ENCODE data around the gene REEP6. TPM values are rescaled to one million over a fixed set of nuclear protein-coding genes. Genes with fewer than 3 reads are reported as not detected.

The REEP6 gene
- total RNA-seq, 1 experiment from 2014 or later = 10.5 TPM

GRCh38 chr19:1502433-1503088, 11.6 kb downstream of the REEP6 start:
- H2BK120ac ChIP-seq (ENCODE audit: low read depth, low read length, poor library complexity, severe bottlenecking) = no peak overlapping the region
- H3K27me3 ChIP-seq (ENCODE audit: insufficient read depth, low read length) = no peaks in the 10 kb centered on the region; the same call in 1 of the 2 replicates
- WGBS (ENCODE audit: extremely low coverage, insufficient read length, low lambda C conversion rate) = no CpG with 5 or more reads among the region's 14 CpGs
- H3K4me2 ChIP-seq (ENCODE audit: insufficient read depth, insufficient read length, low read length) = peak overlapping the region; percentile 3
- peaks cover 11% of the 10 kb centered on the region for H3K23me2 ChIP-seq (ENCODE audit: insufficient read length, low read depth, low read length, poor library complexity, severe bottlenecking)
- no peak overlapping the region for H3K14ac ChIP-seq (ENCODE audit: insufficient read depth, low read length)
- peaks cover 7 to 16% of the 10 kb centered on the region in 2 experiments for H3K9me3 Mint-ChIP-seq
- peak overlapping the region in 1 of 2 experiments; percentile 42; a peak in 1 of 5 replicates for H3K4me3 Mint-ChIP-seq
- H2BK5ac ChIP-seq (ENCODE audit: insufficient read length, low read length) = no peak overlapping the region
- no peaks in the 10 kb centered on the region for H3K79me2 ChIP-seq (ENCODE audit: insufficient read depth, low read length)
- H4K91ac ChIP-seq (ENCODE audit: insufficient read length, low read depth, low read length) = no peak overlapping the region
- no peaks in the 10 kb centered on the region for H3K79me1 ChIP-seq (ENCODE audit: insufficient read depth, low read depth, low read length, poor library complexity, severe bottlenecking)
- no peak overlapping the region for H4K5ac ChIP-seq (ENCODE audit: insufficient read length, low read depth, low read length)
- no peak overlapping the region for H3K18ac ChIP-seq (ENCODE audit: insufficient read length, low read depth, low read length)
- no peak overlapping the region for H2AK5ac ChIP-seq (ENCODE audit: insufficient read length, low read length)
- H3K56ac ChIP-seq (ENCODE audit: insufficient read length, low read depth, low read length) = no peak overlapping the region
- no peak overlapping the region for H2BK12ac ChIP-seq (ENCODE audit: insufficient read length, low read depth, low read length)
- no peak overlapping the region for H2BK15ac ChIP-seq (ENCODE audit: low read depth, low read length)
- no peak for DNase-seq
- peaks cover 0 to 12% of the 10 kb centered on the region in 2 experiments; a peak in 3 of 4 replicates for H3K4me1 Mint-ChIP-seq
- no peaks in the 10 kb centered on the region for H3K9me3 ChIP-seq (ENCODE audit: control insufficient read depth, low read depth, low read length)
- H3K4me1 ChIP-seq (ENCODE audit: insufficient read depth, low read length) = no peaks in the 10 kb centered on the region
- H3K27ac ChIP-seq (ENCODE audit: insufficient read length, low read depth, low read length) = no peak overlapping the region
- peaks cover 62% of the 10 kb centered on the region for H3K27me3 Mint-ChIP-seq (ENCODE audit: low read depth)
- H3K27ac Mint-ChIP-seq = no peak overlapping the region
- H3K9ac ChIP-seq (ENCODE audit: extremely low read depth, insufficient read length, low read length) = no peak overlapping the region
- H3K36me3 Mint-ChIP-seq (ENCODE audit: insufficient read depth in 1 of 3, low read depth in 3 of 3) = no peaks in the 10 kb centered on the region
- TF ChIP-seq, protein P1, sequence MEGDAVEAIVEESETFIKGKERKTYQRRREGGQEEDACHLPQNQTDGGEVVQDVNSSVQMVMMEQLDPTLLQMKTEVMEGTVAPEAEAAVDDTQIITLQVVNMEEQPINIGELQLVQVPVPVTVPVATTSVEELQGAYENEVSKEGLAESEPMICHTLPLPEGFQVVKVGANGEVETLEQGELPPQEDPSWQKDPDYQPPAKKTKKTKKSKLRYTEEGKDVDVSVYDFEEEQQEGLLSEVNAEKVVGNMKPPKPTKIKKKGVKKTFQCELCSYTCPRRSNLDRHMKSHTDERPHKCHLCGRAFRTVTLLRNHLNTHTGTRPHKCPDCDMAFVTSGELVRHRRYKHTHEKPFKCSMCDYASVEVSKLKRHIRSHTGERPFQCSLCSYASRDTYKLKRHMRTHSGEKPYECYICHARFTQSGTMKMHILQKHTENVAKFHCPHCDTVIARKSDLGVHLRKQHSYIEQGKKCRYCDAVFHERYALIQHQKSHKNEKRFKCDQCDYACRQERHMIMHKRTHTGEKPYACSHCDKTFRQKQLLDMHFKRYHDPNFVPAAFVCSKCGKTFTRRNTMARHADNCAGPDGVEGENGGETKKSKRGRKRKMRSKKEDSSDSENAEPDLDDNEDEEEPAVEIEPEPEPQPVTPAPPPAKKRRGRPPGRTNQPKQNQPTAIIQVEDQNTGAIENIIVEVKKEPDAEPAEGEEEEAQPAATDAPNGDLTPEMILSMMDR (conservative IDR thresholded peaks at IDR 0.05) = no peak
- no peak overlapping the region for H3K23ac ChIP-seq (ENCODE audit: insufficient read length, low read depth, low read length)
- no peak overlapping the region for H4K8ac ChIP-seq (replicated peaks; ENCODE audit: insufficient read length, low read depth, low read length)
- no peaks in the 10 kb centered on the region for H4K20me1 ChIP-seq (ENCODE audit: control insufficient read depth, insufficient read depth, insufficient read length)
- no peak overlapping the region for H3T11ph ChIP-seq (ENCODE audit: low read length)
- H3K4ac ChIP-seq (ENCODE audit: low read depth, low read length) = no peak overlapping the region
- no peak overlapping the region for H2BK20ac ChIP-seq (ENCODE audit: low read depth, low read length, poor library complexity, severe bottlenecking)
- no peak overlapping the region for H2AFZ ChIP-seq (ENCODE audit: low read length)
